Stomach (tissue), 9 donors: ENCODE data around the gene ENO3. TPM values are rescaled to one million over a fixed set of nuclear protein-coding genes. Genes with fewer than 3 reads are reported as not detected.

Experiments
- DNase-seq, 2 donors: peaks; one replicate each; pipeline versions ENCODE4 v3.0.0 to v3.0.0-alpha.2; 2013 to 2019
- H3K27ac ChIP-seq, 5 donors: fragments of 200-600 bp in 4 of 5; sonication (generic) in 4 of 5; one replicate each; pipeline ENCODE4 v1.5.1; 2013 to 2019; ENCODE audit warnings: mild to moderate bottlenecking in 1 of 5, moderate library complexity in 1 of 5
- H3K27me3 ChIP-seq, 3 donors: fragments of 200-600 bp; sonication (generic); one replicate each; pipeline ENCODE4 v1.5.1; 2017 to 2019; ENCODE audit warnings: mixed run types in 1 of 3
- H3K36me3 ChIP-seq, 4 donors: fragments of 200-600 bp; sonication (generic); 1 replicate in 3 of 4; 2 replicates in 1 of 4; pipeline ENCODE4 v1.5.1; 2016 to 2019
- H3K4me1 ChIP-seq, 4 donors: fragments of 200-600 bp; sonication (generic); one replicate each; pipeline ENCODE4 v1.5.1; 2016 to 2019
- H3K4me3 ChIP-seq, 4 donors: fragments of 200-600 bp; sonication (generic) in 3 of 4; one replicate each; pipeline ENCODE4 v1.5.1; 2016 to 2019; ENCODE audit warnings: mild to moderate bottlenecking in 1 of 4
- H3K9me3 ChIP-seq, 4 donors: fragments of 200-600 bp; sonication (generic); one replicate each; pipeline ENCODE4 v1.5.1; 2016 to 2019
- EP300 ChIP-seq: sonication (generic); formaldehyde crosslinking; IDR thresholded peaks from one replicate; pipeline ENCODE4 v1.6.1; 2017; ENCODE audit warnings: antibody characterized with exemption
- POLR2A ChIP-seq, 4 donors: fragments of 450-650 bp; IDR thresholded peaks; one replicate each; pipeline ENCODE4 v1.6.1; 2016; ENCODE audit warnings: antibody characterized with exemption in 4 of 4, control low read depth in 2 of 4, mild to moderate bottlenecking in 1 of 4, moderate library complexity in 1 of 4
- POLR2AphosphoS5 ChIP-seq, 3 donors: sonication (generic); formaldehyde crosslinking; IDR thresholded peaks; one replicate each; pipeline ENCODE4 v1.6.1; 2016; ENCODE audit warnings: antibody characterized with exemption in 3 of 3
- WGBS, 5 donors: extraction: QIAGEN DNeasy Blood & Tissue Kit in 3 of 5; methylation state at CpG; one replicate each; pipeline versions ENCODE4 v1.1.5 to v1.1.7; 2013 to 2018; 5-methylcytosine and 5-hydroxymethylcytosine counted together
- intact Hi-C: fragments of 100-400 bp; cut with DNase I; formaldehyde crosslinking; loops from one replicate; pipeline ENCODE4 v1.15.1; 2023; ENCODE audit warnings: low total_unique reads
- polyA plus RNA-seq, 3 donors: library from polyadenylated mRNA; stranded (reverse); fragments of 200-250 nt; gene quantifications; one replicate each; pipeline ENCODE4 v1.2.3, GENCODE V29; 2013
- total RNA-seq, 5 donors: library from RNA; depleted of rRNA; stranded (reverse); fragments of >200 nt; gene quantifications; one replicate each; pipeline versions ENCODE4 v1.1.0 to v1.2.3, GENCODE V29; 2014 to 2016
- TF ChIP-seq, protein P1 (sequence below), 7 experiments: fragments of 450-650 bp in 4 of 7; fragments of 200-600 bp in 3 of 7; sonication (generic) in 3 of 7; IDR thresholded peaks; one replicate each; pipeline ENCODE4 v1.5.1; 2016 to 2019; ENCODE audit warnings: antibody characterized with exemption in 7 of 7, control low read depth in 2 of 7, mild to moderate bottlenecking in 1 of 7
- donor health status: healthy with polysubstance abuse.
- donor health status: Bipolar disorder and iron deficiency.
- donor health status: healthy.

ENO3 gene
- total and polyA plus RNA-seq, 8 donors = 1.8 to 12.1 (median 9.3) TPM; not detected in 1

DNA sequence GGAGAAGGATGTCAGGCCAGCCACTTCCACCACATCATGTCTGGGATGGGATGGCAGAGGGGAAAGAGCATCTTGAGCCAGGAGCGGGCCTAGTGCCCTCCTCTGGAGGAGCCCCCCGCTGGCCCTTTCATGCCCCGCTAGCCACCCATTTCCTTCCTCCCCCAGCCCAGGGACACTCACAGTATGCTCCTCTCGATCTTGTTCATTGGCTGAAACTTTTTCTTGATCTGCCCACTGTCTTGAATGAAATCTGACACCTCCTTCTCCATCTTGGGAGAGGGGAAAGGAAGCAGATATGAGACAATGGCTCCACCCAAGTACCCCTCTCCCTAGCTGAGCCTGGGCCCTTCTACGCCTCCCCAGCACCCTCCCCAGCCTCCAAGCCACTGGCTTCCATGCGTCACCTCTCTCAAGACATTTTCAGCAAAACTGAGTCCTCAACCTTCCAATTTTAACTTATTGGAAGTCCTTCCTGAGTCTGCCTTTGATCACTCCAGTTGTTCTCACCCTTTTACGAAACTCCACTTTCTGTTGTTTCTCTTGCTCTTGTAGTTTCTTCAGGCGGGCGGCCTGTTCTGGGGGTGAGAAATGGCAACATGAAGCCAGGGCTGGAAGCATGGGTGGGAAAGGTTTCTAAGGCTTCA lies 9.5 kb downstream of the ENO3 start:
- no peak overlapping the region for H3K4me3 ChIP-seq
- TF ChIP-seq POLR2AphosphoS5 (IDR thresholded peaks at IDR 0.05) (no peak), EP300 (no peak)
- TF ChIP-seq, protein P1, sequence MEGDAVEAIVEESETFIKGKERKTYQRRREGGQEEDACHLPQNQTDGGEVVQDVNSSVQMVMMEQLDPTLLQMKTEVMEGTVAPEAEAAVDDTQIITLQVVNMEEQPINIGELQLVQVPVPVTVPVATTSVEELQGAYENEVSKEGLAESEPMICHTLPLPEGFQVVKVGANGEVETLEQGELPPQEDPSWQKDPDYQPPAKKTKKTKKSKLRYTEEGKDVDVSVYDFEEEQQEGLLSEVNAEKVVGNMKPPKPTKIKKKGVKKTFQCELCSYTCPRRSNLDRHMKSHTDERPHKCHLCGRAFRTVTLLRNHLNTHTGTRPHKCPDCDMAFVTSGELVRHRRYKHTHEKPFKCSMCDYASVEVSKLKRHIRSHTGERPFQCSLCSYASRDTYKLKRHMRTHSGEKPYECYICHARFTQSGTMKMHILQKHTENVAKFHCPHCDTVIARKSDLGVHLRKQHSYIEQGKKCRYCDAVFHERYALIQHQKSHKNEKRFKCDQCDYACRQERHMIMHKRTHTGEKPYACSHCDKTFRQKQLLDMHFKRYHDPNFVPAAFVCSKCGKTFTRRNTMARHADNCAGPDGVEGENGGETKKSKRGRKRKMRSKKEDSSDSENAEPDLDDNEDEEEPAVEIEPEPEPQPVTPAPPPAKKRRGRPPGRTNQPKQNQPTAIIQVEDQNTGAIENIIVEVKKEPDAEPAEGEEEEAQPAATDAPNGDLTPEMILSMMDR (IDR thresholded peaks at IDR 0.05) = no peak
- H3K27me3 ChIP-seq = no peaks in the 10 kb centered on the region
- no peak for DNase-seq
- H3K27ac ChIP-seq = no peak overlapping the region
- H3K36me3 ChIP-seq = peaks cover 13 to 44% (median 36%) of the 10 kb centered on the region in 4 donors
- intact Hi-C loops = no loop called here
- H3K9me3 ChIP-seq = no peaks in the 10 kb centered on the region
- 86 to 91% (median 87%) methylated on average over 9 of the region's 9 CpGs for WGBS, 5 donors
- H3K4me1 ChIP-seq = peaks cover 0 to 5% (median 2%) of the 10 kb centered on the region in 4 donors

DNA sequence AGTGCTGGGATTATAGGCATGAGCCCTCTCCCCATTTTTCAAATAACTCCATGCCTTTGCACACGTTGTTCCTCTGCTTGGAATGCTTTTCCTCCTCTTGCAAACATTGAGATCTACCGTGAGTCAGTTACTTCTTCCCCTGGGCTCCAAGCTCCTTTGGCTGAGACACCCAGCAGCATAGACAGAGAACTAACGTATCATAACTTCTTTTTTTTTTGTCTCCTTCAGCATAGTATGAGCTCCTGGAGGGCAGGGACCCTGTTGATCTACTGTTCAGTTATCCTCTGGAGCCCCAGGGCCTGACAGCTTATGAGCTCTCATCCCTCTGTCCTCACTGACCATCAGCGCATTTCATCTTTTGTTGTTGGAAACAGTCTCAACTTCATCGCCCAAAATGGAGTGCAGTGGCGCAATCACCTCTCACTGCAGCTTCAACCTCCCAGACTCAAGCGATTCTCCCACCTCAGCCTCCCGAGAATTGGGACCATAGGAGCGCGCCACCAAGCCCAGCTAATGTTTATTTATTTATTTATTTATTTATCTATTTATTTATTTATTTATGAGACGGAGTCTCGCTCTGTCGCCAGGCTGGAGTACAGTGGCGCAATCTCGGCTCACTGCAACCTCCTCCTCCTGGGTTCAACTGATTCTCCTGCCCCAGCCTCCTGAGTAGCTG lies 14.5 kb downstream of the ENO3 start:
- intact Hi-C loops = no loop called here
- Histone ChIP-seq H3K27ac (peak overlapping the region in 3 of 5 donors; percentile 93 to 97 (median 93)), H3K36me3 (peaks cover 12 to 27% (median 26%) of the 10 kb centered on the region in 4 donors), H3K27me3 (no peaks in the 10 kb centered on the region), H3K9me3 (no peaks in the 10 kb centered on the region), H3K4me3 (peak overlapping the region in 1 of 4 donors; percentile 66), H3K4me1 (peaks cover 28 to 43% (median 39%) of the 10 kb centered on the region in 4 donors)
- no peak for DNase-seq
- WGBS, 5 donors = 93 to 98% (median 96%) methylated on average over 15 of the region's 15 CpGs
- TF ChIP-seq, protein P1 (IDR thresholded peaks at IDR 0.05) = no peak
- no peak for TF ChIP-seq POLR2A (IDR thresholded peaks at IDR 0.05)
- no peak for TF ChIP-seq POLR2AphosphoS5 (IDR thresholded peaks at IDR 0.05)
- no peak for TF ChIP-seq EP300

DNA sequence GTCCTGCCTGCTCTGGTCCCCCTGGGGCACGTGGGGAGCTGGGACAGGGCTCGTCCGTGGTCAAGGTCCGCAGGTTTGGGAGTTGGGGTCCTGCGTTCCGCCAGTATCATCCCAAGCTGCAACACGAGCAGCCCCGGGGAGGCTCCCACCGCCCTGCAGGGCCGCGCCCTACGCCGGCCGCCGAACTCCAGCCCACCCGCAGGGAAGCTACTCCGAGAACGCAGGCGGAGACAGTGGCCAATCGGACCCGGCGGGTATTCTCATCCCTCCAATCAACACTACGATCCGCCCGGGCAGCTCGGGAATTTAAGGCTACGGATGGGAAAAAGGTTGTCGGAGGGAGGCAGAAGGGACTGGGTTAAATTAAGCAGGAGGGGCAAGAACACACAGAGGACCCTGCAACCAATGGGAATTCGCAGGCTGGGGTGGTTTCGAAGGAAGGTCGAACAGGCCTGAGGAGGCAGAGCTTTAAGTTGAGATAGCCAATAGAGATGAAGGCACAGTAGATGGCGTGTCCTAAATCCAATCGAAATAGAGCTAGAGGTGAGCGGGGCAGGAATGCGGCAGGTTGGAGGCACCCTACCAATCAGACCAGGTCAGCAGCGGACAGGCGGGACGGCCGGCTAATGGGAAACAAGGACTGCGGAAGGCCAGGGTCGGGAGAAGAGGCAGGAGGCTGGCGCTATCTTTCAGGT lies 16.1 kb downstream of the ENO3 start:
- H3K36me3 ChIP-seq = peaks cover 10 to 32% (median 29%) of the 10 kb centered on the region in 4 donors
- H3K4me1 ChIP-seq = peaks cover 28 to 46% (median 39%) of the 10 kb centered on the region in 4 donors
- H3K27ac ChIP-seq = peak overlapping the region; percentile 93 to 97 (median 94)
- TF ChIP-seq POLR2A (IDR thresholded peaks at IDR 0.05) (no peak), POLR2AphosphoS5 (IDR thresholded peaks at IDR 0.05) (peak in 1 of 3 donors; percentile 45), EP300 (no peak)
- TF ChIP-seq, protein P1 (IDR thresholded peaks at IDR 0.05) = no peak
- DNase-seq = peak; percentile 98 to 100
- intact Hi-C loops = no loop called here
- no peaks in the 10 kb centered on the region for H3K27me3 ChIP-seq
- H3K9me3 ChIP-seq = no peaks in the 10 kb centered on the region
- H3K4me3 ChIP-seq = peak overlapping the region; percentile 64 to 74 (median 66)
- 0 to 1% (median 0%) methylated on average over 27 to 42 of the region's 42 CpGs for WGBS, 5 donors
